SIG-M5 treated with dmso at 0.1 percent for 504 hours (cell line): ENCODE data around the gene OSBPL6.

ENCODE experiments used
- DNase-seq: peaks from one replicate; lab custom pipeline; 2025; ENCODE audit not compliant: unreplicated experiment; lab: John Stamatoyannopoulos, UW

The OSBPL6 gene

GRCh38 chr2:178426388-178426787 lies 232.1 kb downstream of the OSBPL6 start:
- no peak for DNase-seq

DNA sequence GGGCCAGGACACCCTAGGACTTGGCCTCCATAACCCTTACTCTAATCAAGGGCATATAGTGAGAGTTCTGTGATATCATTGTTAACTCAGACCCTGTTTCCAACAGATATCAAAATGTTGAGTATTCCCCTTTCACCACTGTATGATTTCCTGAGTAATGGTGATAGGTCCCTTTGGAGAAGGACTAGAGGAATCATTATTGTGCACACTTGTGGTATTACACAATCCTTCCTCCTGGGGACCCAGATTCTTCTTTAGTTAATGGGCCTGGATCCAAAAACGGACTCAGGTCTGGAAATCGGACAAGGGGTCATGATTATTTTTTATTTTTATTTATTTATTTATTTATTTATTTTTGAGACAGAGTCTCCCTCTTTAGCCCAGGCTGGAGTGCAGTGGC lies 233.1 kb downstream of the OSBPL6 start:
- DNase-seq = no peak

- DNase-seq = no peak
Observed at GRCh38 chr2:178428396-178428806, 234.1 kb downstream of the OSBPL6 start.

GRCh38 chr2:178429336-178429735 lies 235.0 kb downstream of the OSBPL6 start:
- peak; percentile 39 for DNase-seq

GRCh38 chr2:178436662-178437061 lies 242.3 kb downstream of the OSBPL6 start:
- no peak for DNase-seq

DNA sequence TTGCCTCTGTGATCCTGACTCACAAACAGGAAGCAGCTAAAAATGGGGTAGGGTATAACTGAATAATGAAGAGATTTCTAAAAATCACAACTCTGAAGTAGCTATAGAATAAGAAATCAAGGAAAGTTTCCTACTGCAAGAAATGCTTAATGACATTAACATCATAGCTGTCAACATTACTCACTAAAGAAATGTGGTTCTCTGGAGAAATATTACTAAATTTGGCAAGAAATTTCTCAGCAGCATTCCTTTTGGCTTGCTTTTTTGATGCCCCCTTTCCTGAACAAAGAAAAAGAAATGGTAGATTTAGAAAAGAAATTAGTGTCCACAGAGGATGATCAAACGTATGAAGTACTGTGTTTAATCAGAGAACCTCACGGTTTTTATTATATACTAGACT lies 247.1 kb downstream of the OSBPL6 start:
- no peak for DNase-seq

- DNase-seq = no peak
Observed at GRCh38 chr2:178448968-178449661, 254.8 kb downstream of the OSBPL6 start.

- peak; percentile 44 for DNase-seq
Observed at GRCh38 chr2:178449700-178450523, 255.6 kb downstream of the OSBPL6 start.

- DNase-seq = no peak
Observed at GRCh38 chr2:178450524-178450773, 256.1 kb downstream of the OSBPL6 start.

GRCh38 chr2:178450774-178451525 lies 256.6 kb downstream of the OSBPL6 start, which contains the start of the genes PJVK and PRKRA:
Gene PJVK (plus strand): TSS chr2:178451378. CDS start chr2:178453410, 2,032 bp downstream.
Gene PRKRA (minus strand): TSS chr2:178451175. CDS start chr2:178451030, 145 bp downstream.
- DNase-seq = peak; percentile 94

- DNase-seq = no peak
Observed at GRCh38 chr2:178452334-178452733, 258.0 kb downstream of the OSBPL6 start.
